Mesendoderm (in vitro differentiated cells): ENCODE measurements around the gene ZMYND8.
"Not testable (repeated sequence)": the region's sequence is repeated elsewhere in the genome, so short reads cannot be mapped to it uniquely, and the experiment has no call there.

Experiments used
- DNase-seq: peaks from one replicate; pipeline ENCODE4 v3.0.0; 2013
- H2AK5ac ChIP-seq: 2 replicates; pipeline ENCODE4 v1.6.1; 2013; ENCODE audit warnings: low read length, inconsistent platforms
- H2BK120ac ChIP-seq: 2 replicates; pipeline ENCODE4 v1.6.1; 2013; ENCODE audit warnings: low read depth, mild to moderate bottlenecking, low read length, moderate library complexity, mixed read lengths
- H2BK15ac ChIP-seq: replicated peaks from 2 replicates; pipeline ENCODE4 v1.6.1; 2013; ENCODE audit warnings: low read depth, mild to moderate bottlenecking, moderate library complexity
- H2BK5ac ChIP-seq: 2 replicates; pipeline ENCODE4 v1.6.1; 2013; ENCODE audit warnings: low read length, inconsistent platforms
- H3K18ac ChIP-seq: 2 replicates; pipeline ENCODE4 v1.6.1; 2013; ENCODE audit warnings: mild to moderate bottlenecking, low read length, mixed read lengths
- H3K23ac ChIP-seq: one replicate; pipeline ENCODE4 v1.6.1; 2013; ENCODE audit warnings: low read length
- H3K27ac ChIP-seq: 2 replicates; pipeline ENCODE4 v1.5.1; 2013; ENCODE audit warnings: low read depth, mild to moderate bottlenecking, inconsistent platforms, low read length, moderate library complexity
- H3K27me3 ChIP-seq: 2 replicates; pipeline ENCODE4 v1.6.1; 2013; ENCODE audit warnings: low read length, control low read depth, mild to moderate bottlenecking, inconsistent platforms; ENCODE audit not compliant: insufficient read depth, poor library complexity
- H3K36me3 ChIP-seq: 2 replicates; pipeline ENCODE4 v1.6.1; 2013; ENCODE audit warnings: low read length, inconsistent platforms; ENCODE audit not compliant: control insufficient read depth, insufficient read depth
- H3K4ac ChIP-seq: one replicate; pipeline ENCODE4 v1.6.1; 2013; ENCODE audit warnings: low read depth, mild to moderate bottlenecking, low read length, moderate library complexity
- H3K4me1 ChIP-seq: 2 replicates; pipeline ENCODE4 v1.6.1; 2013; ENCODE audit warnings: low read depth, low read length, inconsistent platforms; ENCODE audit not compliant: control insufficient read depth
- H3K4me2 ChIP-seq: 2 replicates; pipeline ENCODE4 v1.6.1; 2013; ENCODE audit warnings: low read length
- H3K4me3 ChIP-seq: 2 replicates; pipeline ENCODE4 v1.5.1; 2013; ENCODE audit warnings: mild to moderate bottlenecking, low read length
- H3K56ac ChIP-seq: one replicate; pipeline ENCODE4 v1.6.1; 2013; ENCODE audit warnings: low read length
- H3K79me1 ChIP-seq: 2 replicates; pipeline ENCODE4 v1.6.1; 2013; ENCODE audit warnings: low read length, inconsistent platforms
- H3K79me2 ChIP-seq: 2 replicates; pipeline ENCODE4 v1.6.1; 2013; ENCODE audit warnings: mild to moderate bottlenecking, low read length; ENCODE audit not compliant: control insufficient read depth, insufficient read depth
- H3K9ac ChIP-seq: 2 replicates; pipeline ENCODE4 v1.6.1; 2013; ENCODE audit warnings: low read length, inconsistent platforms
- H4K5ac ChIP-seq: one replicate; pipeline ENCODE4 v1.6.1; 2013; ENCODE audit warnings: low read length
- H4K8ac ChIP-seq: one replicate; pipeline ENCODE4 v1.6.1; 2013; ENCODE audit warnings: low read depth, mild to moderate bottlenecking, control low read depth, low read length, moderate library complexity
- WGBS: extraction: QIAGEN DNeasy Blood & Tissue Kit; methylation state at CpG from one replicate; pipeline ENCODE4 v1.1.7; 2013; ENCODE audit warnings: low lambda C conversion rate, missing lambda C conversion rate; ENCODE audit not compliant: insufficient coverage; ENCODE audit errors: extremely low coverage; 5-methylcytosine and 5-hydroxymethylcytosine counted together

The ZMYND8 gene

GRCh38 chr20:47248448-47248966 lies 108.0 kb downstream of the ZMYND8 start:
- H3K36me3 ChIP-seq, result peaks cover 10% of the 10 kb centered on the region
- peaks cover 2% of the 10 kb centered on the region for H3K79me1 ChIP-seq
- no peaks in the 10 kb centered on the region for H3K4me1 ChIP-seq
- no peak overlapping the region for H3K18ac ChIP-seq
- H3K27me3 ChIP-seq, result no peaks in the 10 kb centered on the region
- no peak overlapping the region for H4K5ac ChIP-seq
- H3K4me3 ChIP-seq, result no peak overlapping the region
- H2BK15ac ChIP-seq, result no peak overlapping the region
- H2BK120ac ChIP-seq, result no peak overlapping the region
- H3K4ac ChIP-seq, result no peak overlapping the region
- H2AK5ac ChIP-seq, result no peak overlapping the region
- no peak overlapping the region for H2BK5ac ChIP-seq
- H3K79me2 ChIP-seq, result no peaks in the 10 kb centered on the region
- H3K27ac ChIP-seq, result no peak overlapping the region
- H3K56ac ChIP-seq, result no peak overlapping the region
- no peak overlapping the region for H3K4me2 ChIP-seq
- H3K9ac ChIP-seq, result no peak overlapping the region
- no peak for DNase-seq
- H4K8ac ChIP-seq, result no peak overlapping the region
- no peak overlapping the region for H3K23ac ChIP-seq
- WGBS, result no CpG with 5 or more reads among the region's 6 CpGs

GRCh38 chr20:47247972-47248371 lies 108.5 kb downstream of the ZMYND8 start:
- H2AK5ac ChIP-seq, result no peak overlapping the region
- no peak overlapping the region for H3K23ac ChIP-seq
- H2BK15ac ChIP-seq, result no peak overlapping the region
- no peak for DNase-seq
- H2BK5ac ChIP-seq, result no peak overlapping the region
- H3K4me3 ChIP-seq, result no peak overlapping the region
- no peak overlapping the region for H3K18ac ChIP-seq
- H3K4me1 ChIP-seq, result no peaks in the 10 kb centered on the region
- H3K4ac ChIP-seq, result no peak overlapping the region
- no peak overlapping the region for H3K9ac ChIP-seq
- no peak overlapping the region for H3K56ac ChIP-seq
- no peaks in the 10 kb centered on the region for H3K27me3 ChIP-seq
- no peaks in the 10 kb centered on the region for H3K79me2 ChIP-seq
- H2BK120ac ChIP-seq, result no peak overlapping the region
- H4K5ac ChIP-seq, result no peak overlapping the region
- no CpG with 5 or more reads among the region's 1 CpG for WGBS
- peaks cover 10% of the 10 kb centered on the region for H3K36me3 ChIP-seq
- peaks cover 1% of the 10 kb centered on the region for H3K79me1 ChIP-seq
- no peak overlapping the region for H4K8ac ChIP-seq
- no peak overlapping the region for H3K27ac ChIP-seq
- no peak overlapping the region for H3K4me2 ChIP-seq

GRCh38 chr20:47246061-47246777 lies 110.3 kb downstream of the ZMYND8 start:
- Histone ChIP-seq H3K4me3 (no peak overlapping the region), H3K4me1 (no peaks in the 10 kb centered on the region), H2AK5ac (no peak overlapping the region), H3K27me3 (no peaks in the 10 kb centered on the region), H3K4ac (no peak overlapping the region), H2BK5ac (no peak overlapping the region), H3K27ac (no peak overlapping the region), H2BK15ac (no peak overlapping the region), H4K5ac (no peak overlapping the region), H3K23ac (no peak overlapping the region), H3K79me2 (no peaks in the 10 kb centered on the region), H3K56ac (no peak overlapping the region), H3K79me1 (peaks cover 4% of the 10 kb centered on the region), H3K18ac (no peak overlapping the region), H3K9ac (no peak overlapping the region), H3K36me3 (peaks cover 12% of the 10 kb centered on the region), H3K4me2 (no peak overlapping the region), H4K8ac (no peak overlapping the region), H2BK120ac (no peak overlapping the region)
- no CpG with 5 or more reads among the region's 18 CpGs for WGBS
- DNase-seq, result no peak

GRCh38 chr20:47245166-47245565 lies 111.3 kb downstream of the ZMYND8 start:
- not testable (repeated sequence) for H3K4ac ChIP-seq, H2AK5ac ChIP-seq, H3K4me1 ChIP-seq, H3K18ac ChIP-seq, H3K79me1 ChIP-seq, H3K27me3 ChIP-seq, H2BK5ac ChIP-seq, H3K56ac ChIP-seq, H2BK15ac ChIP-seq, H3K23ac ChIP-seq, H3K27ac ChIP-seq, H3K9ac ChIP-seq, H3K4me2 ChIP-seq, H3K79me2 ChIP-seq, H2BK120ac ChIP-seq, DNase-seq, H4K8ac ChIP-seq, H4K5ac ChIP-seq, H3K4me3 ChIP-seq
- peaks cover 12% of the 10 kb centered on the region for H3K36me3 ChIP-seq
- WGBS, result no CpG with 5 or more reads among the region's 11 CpGs

- peaks cover 12% of the 10 kb centered on the region for H3K36me3 ChIP-seq
- no peaks in the 10 kb centered on the region for H3K4me1 ChIP-seq
- H3K79me1 ChIP-seq, result peaks cover 4% of the 10 kb centered on the region
- no peak overlapping the region for H3K23ac ChIP-seq
- H2BK120ac ChIP-seq, result no peak overlapping the region
- H3K4me3 ChIP-seq, result no peak overlapping the region
- no peak overlapping the region for H4K8ac ChIP-seq
- H3K56ac ChIP-seq, result no peak overlapping the region
- H3K27me3 ChIP-seq, result no peaks in the 10 kb centered on the region
- H3K18ac ChIP-seq, result no peak overlapping the region
- no peak overlapping the region for H3K27ac ChIP-seq
- H3K4ac ChIP-seq, result no peak overlapping the region
- no peak overlapping the region for H2AK5ac ChIP-seq
- no peak overlapping the region for H3K9ac ChIP-seq
- H2BK15ac ChIP-seq, result no peak overlapping the region
- no peak overlapping the region for H4K5ac ChIP-seq
- H3K79me2 ChIP-seq, result no peaks in the 10 kb centered on the region
- no peak overlapping the region for H2BK5ac ChIP-seq
- WGBS, result no CpG with 5 or more reads among the region's 3 CpGs
- DNase-seq, result no peak
- H3K4me2 ChIP-seq, result no peak overlapping the region
Observed at GRCh38 chr20:47244451-47244850, 112.0 kb downstream of the ZMYND8 start.
